ENCODE results near the gene PER2. TPM values are rescaled to one million over a fixed set of nuclear protein-coding genes. Genes with fewer than 3 reads are reported as not detected.

Gene PER2
- total and polyA plus RNA-seq, 5 experiments from 2014 or later = 4.0 to 11.1 (median 6.5) TPM

- no peaks in the 10 kb centered on the region for H3K9me3 Mint-ChIP-seq
- no peak overlapping the region for H3K27ac Mint-ChIP-seq
- peaks cover 2 to 13% (median 5%) of the 10 kb centered on the region in 4 donors for H3K4me1 Mint-ChIP-seq
- peaks cover 0 to 36% (median 6%) of the 10 kb centered on the region in 3 donors for H3K36me3 Mint-ChIP-seq
- H3K4me3 Mint-ChIP-seq = no peak overlapping the region
- no peak for DNase-seq
- H3K27me3 Mint-ChIP-seq = peaks cover 0 to 2% (median 0%) of the 10 kb centered on the region in 5 donors
- ATAC-seq = no peak
- POLR2A ChIA-PET = interaction anchor here (1.0 kb wide), 1 partner anchor 29 kb away, joined by 3 read pairs; no protein-coding TSS in a partner anchor
These were observed 44.3 kb downstream of the PER2 start for GRCh38 chr2:238244151-238244550.

GRCh38 chr2:238243496-238244076 lies 44.8 kb downstream of the PER2 start:
- Mint-ChIP-seq H3K4me1 (peaks cover 2 to 13% (median 5%) of the 10 kb centered on the region in 4 donors), H3K27me3 (peaks cover 0 to 2% (median 0%) of the 10 kb centered on the region in 5 donors), H3K36me3 (peaks cover 0 to 34% (median 6%) of the 10 kb centered on the region in 3 donors), H3K4me3 (no peak overlapping the region), H3K27ac (no peak overlapping the region), H3K9me3 (no peaks in the 10 kb centered on the region)
- POLR2A ChIA-PET = no interaction called here
- no peak for ATAC-seq
- no peak for DNase-seq

GRCh38 chr2:238242731-238243495 lies 45.5 kb downstream of the PER2 start:
- no peak for DNase-seq
- Mint-ChIP-seq H3K9me3 (no peaks in the 10 kb centered on the region), H3K36me3 (peaks cover 0 to 30% (median 6%) of the 10 kb centered on the region in 3 donors), H3K4me3 (no peak overlapping the region), H3K27ac (no peak overlapping the region), H3K4me1 (peaks cover 2 to 13% (median 8%) of the 10 kb centered on the region in 4 donors), H3K27me3 (peaks cover 0 to 9% (median 0%) of the 10 kb centered on the region in 5 donors)
- POLR2A ChIA-PET = no interaction called here
- no peak for ATAC-seq

DNA sequence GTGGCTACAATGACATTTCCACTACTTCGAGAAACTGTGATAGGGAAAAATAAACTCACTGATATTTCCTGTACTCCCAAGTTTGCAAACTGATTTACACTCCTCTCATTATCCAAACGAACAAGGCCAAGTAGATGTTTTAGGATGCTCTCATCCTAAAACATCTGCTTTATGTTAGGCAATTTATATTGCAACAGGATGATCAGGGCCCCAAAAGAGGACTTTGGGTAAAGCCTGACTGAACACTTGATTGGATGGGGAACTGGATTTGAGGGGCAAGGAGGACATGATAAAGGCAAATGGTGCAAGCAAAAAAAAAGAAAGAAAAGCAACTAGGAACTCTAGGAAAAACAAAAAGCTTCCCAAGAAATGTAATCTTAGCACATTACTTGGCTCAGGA lies 46.4 kb downstream of the PER2 start:
- H3K36me3 Mint-ChIP-seq = peaks cover 0 to 23% (median 5%) of the 10 kb centered on the region in 3 donors
- H3K27ac Mint-ChIP-seq = peak overlapping the region in 2 of 10 donors; percentile 32 to 60
- peaks cover 2 to 13% (median 8%) of the 10 kb centered on the region in 4 donors for H3K4me1 Mint-ChIP-seq
- no peak for ATAC-seq
- DNase-seq = no peak
- peak overlapping the region in 9 of 10 donors; percentile 0 to 87 (median 42) for H3K4me3 Mint-ChIP-seq
- H3K9me3 Mint-ChIP-seq = no peaks in the 10 kb centered on the region
- POLR2A ChIA-PET = no interaction called here
- H3K27me3 Mint-ChIP-seq = peaks cover 0 to 17% (median 0%) of the 10 kb centered on the region in 5 donors

DNA sequence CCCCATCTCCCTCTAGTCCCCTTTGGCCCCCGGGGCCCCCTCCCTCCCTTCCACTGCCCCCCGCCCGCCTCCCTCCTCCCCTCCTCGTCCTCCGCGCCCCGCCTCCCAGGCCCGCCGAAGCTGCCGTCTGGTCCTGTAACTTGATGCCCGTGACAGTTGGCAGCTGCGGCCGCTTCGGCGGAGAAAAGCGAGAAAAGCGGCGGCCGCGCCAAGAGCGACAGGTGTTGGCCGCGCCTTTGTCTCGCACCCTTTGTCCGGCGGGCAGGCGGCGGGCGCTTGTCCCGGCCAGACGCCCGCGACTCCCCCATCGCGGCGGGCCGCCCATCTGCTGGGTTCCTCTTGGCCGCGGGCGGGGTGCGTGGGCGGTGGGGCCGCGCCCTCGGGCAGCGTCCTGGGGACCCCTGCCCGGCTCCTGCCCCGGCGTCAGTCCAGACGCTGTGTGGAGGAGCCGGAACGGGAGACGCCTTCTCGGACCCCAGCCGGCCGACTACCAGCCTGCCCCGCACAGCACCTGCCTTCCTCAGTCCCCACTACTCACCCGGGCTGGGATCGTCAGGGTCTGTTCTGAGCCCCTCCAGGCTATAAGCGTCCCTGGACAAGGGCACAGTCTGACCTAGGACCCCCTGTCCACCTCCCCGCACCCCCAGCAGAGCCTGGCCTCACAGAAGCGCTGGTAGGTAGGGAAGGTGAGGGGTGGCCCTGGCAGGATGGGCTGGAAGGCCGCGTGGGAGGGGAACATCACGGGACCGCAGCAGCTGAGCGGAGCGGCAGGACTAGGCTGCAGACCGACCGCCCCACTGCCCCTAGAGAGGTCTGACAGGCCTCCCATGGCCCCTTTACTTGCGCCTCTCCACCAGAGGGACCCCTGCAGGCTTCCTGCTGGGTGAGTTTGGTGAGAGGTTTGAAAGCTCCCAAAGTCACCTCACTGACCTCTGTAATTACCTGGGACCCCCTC lies 47.4 kb downstream of the PER2 start:
- peaks cover 3 to 24% (median 5%) of the 10 kb centered on the region in 5 donors for H3K27me3 Mint-ChIP-seq
- H3K36me3 Mint-ChIP-seq = peaks cover 0 to 14% (median 5%) of the 10 kb centered on the region in 3 donors
- peak overlapping the region in 9 of 10 donors; percentile 16 to 91 (median 46) for H3K4me3 Mint-ChIP-seq
- peak overlapping the region in 3 of 10 donors; percentile 10 to 60 (median 32) for H3K27ac Mint-ChIP-seq
- H3K4me1 Mint-ChIP-seq = peaks cover 2 to 13% (median 8%) of the 10 kb centered on the region in 4 donors
- DNase-seq (peak in 2 of 10 donors; percentile 26 to 33), ATAC-seq (no peak)
- POLR2A ChIA-PET = interaction anchor here (0.5 to 1.6 kb wide), 2 partner anchors 37 to 251 kb away, joined by 3 to 4 read pairs; no protein-coding TSS in a partner anchor
- no peaks in the 10 kb centered on the region for H3K9me3 Mint-ChIP-seq

GRCh38 chr2:238239863-238240756 lies 48.3 kb downstream of the PER2 start, which contains the start of gene HES6:
TSS of gene HES6 (minus strand) at chr2:238240038. CDS start at chr2:238239905, 133 bp downstream.
- POLR2A ChIA-PET = interaction anchor here (0.5 to 2.3 kb wide), 5 partner anchors 36 to 302 kb away, joined by 3 to 7 read pairs (median 3); no protein-coding TSS in a partner anchor

DNA sequence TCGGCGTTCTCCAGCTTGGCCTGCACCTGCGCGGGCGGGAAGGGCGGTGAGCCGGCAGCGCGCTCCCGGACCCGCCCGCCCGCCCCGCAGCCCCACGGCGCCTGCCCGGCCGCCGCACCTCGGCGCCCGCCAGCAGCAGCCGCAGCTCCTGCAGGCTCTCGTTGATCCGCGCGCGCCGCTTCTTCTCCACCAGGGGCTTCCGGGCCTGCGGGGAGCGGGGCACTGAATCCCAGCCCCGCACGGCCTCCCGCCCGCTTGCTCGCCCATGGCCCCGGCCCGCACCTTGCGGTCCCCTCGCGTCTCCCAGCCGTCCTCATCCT lies 48.9 kb downstream of the PER2 start:
- peak overlapping the region in 4 of 10 donors; percentile 45 to 87 (median 54) for H3K4me3 Mint-ChIP-seq
- H3K36me3 Mint-ChIP-seq = peaks cover 0 to 4% (median 0%) of the 10 kb centered on the region in 3 donors
- no peaks in the 10 kb centered on the region for H3K9me3 Mint-ChIP-seq
- ATAC-seq = peak; percentile 46 to 59
- H3K27ac Mint-ChIP-seq = no peak overlapping the region
- POLR2A ChIA-PET = interaction anchor here (0.6 to 2.3 kb wide), 5 partner anchors 17 to 302 kb away, joined by 3 to 7 read pairs (median 3); no protein-coding TSS in a partner anchor
- peaks cover 8 to 15% (median 12%) of the 10 kb centered on the region in 4 donors for H3K4me1 Mint-ChIP-seq
- peak in 5 of 10 donors; percentile 22 to 48 (median 43) for DNase-seq
- H3K27me3 Mint-ChIP-seq = peaks cover 11 to 34% (median 18%) of the 10 kb centered on the region in 5 donors

More at GRCh38 chr2:238239863-238240756, 48.3 kb downstream of the PER2 start, which contains the start of gene HES6:
- Mint-ChIP-seq H3K36me3 (peaks cover 0 to 6% (median 0%) of the 10 kb centered on the region in 3 donors), H3K4me1 (peaks cover 7 to 13% (median 11%) of the 10 kb centered on the region in 4 donors), H3K27me3 (peaks cover 11 to 33% (median 14%) of the 10 kb centered on the region in 5 donors), H3K27ac (peak within 1 kb of the TSS in 2 of 10 donors; percentile 58 to 80), H3K9me3 (no peaks in the 10 kb centered on the region), H3K4me3 (peak within 1 kb of the TSS; percentile 81 to 96 (median 91))
- ATAC-seq (peak; percentile 75 to 78), DNase-seq (peak; percentile 41 to 83 (median 67))

DNA sequence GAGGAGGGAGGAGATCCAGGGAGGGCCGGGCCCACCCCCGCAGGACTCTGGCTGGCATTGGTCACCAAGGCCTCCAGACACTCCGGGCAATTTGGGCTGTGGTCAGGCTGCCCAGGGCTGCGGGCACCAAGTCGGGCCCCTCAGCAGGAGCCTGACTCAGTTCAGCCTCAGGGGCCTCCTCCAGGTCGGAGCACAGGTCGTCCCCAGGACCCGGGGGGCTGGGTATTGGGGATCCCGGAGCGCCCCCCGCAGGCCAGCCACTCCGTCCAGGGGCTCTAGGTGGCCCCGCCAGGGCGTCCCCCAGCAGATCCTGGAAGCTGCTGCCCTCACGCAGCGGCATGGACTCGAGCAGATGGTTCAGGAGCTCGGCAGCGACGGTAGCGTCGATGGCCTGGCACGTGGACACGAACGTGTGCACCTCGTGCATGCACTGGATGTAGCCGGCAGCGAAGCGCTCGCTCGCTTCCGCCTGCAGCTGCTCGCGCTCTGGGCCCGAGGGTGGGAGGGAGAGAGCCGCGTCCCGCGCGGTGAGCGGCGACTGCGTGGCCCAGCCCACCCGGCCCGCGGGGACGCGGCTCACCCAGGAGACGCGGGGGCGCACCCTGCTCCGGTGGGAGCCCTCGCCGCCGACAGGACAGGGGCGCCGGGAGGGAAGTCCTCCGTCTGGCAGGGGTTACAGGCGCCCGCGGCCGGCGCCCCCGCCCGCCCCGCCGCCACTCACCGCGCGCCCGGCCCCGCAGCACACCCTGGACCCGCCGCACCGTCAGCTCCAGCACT lies 49.5 kb downstream of the PER2 start:
- ATAC-seq (peak; percentile 51 to 61), DNase-seq (peak in 8 of 10 donors; percentile 26 to 58 (median 44))
- Mint-ChIP-seq H3K9me3 (no peaks in the 10 kb centered on the region), H3K27me3 (peaks cover 11 to 34% (median 18%) of the 10 kb centered on the region in 5 donors), H3K4me1 (peaks cover 9 to 19% (median 12%) of the 10 kb centered on the region in 4 donors), H3K4me3 (peak overlapping the region in 9 of 10 donors; percentile 7 to 87 (median 59)), H3K36me3 (no peaks in the 10 kb centered on the region), H3K27ac (no peak overlapping the region)
- POLR2A ChIA-PET = interaction anchor here (0.6 to 2.3 kb wide), 5 partner anchors 18 to 323 kb away, joined by 3 to 7 read pairs (median 3); no protein-coding TSS in a partner anchor

DNA sequence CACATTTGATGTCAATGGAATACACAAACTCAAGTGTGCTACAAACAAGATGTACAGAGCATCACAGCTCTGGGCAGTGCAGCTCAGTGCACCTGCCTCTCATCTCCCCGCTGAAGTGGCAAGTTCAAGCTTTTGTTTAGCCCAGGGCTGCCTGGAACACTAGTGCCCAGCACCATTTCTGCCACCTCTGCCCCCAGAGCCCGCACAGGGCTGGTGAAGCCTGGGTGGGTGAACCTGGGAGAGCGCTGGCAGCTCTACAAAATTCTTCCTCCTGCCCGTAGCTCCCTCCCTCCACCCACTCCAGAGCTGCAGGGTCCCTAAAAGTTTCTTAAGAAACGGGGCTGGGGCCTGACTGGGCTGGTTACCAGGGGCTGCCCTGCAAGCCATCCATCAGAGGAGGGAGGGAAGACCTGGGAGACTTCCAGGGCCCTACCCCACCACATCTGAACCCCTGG lies 50.1 kb downstream of the PER2 start:
- POLR2A ChIA-PET = interaction anchor here (0.6 to 2.3 kb wide), 4 partner anchors 19 to 322 kb away, joined by 3 to 7 read pairs (median 4); no protein-coding TSS in a partner anchor
- peak overlapping the region; percentile 42 to 87 (median 62) for H3K4me3 Mint-ChIP-seq
- H3K27ac Mint-ChIP-seq = peak overlapping the region in 1 of 10 donors; percentile 75
- no peaks in the 10 kb centered on the region for H3K9me3 Mint-ChIP-seq
- no peaks in the 10 kb centered on the region for H3K36me3 Mint-ChIP-seq
- ATAC-seq (no peak), DNase-seq (no peak)
- peaks cover 12 to 20% (median 17%) of the 10 kb centered on the region in 4 donors for H3K4me1 Mint-ChIP-seq
- H3K27me3 Mint-ChIP-seq = peaks cover 11 to 34% (median 18%) of the 10 kb centered on the region in 5 donors

Measured in naive thymus-derived CD8-positive, alpha-beta T cell (primary cell).